Effector memory CD4-positive, alpha-beta T cell (primary cell): ENCODE data around the gene STX12.
"Not testable (repeated sequence)": the region's sequence is repeated elsewhere in the genome, so short reads cannot be mapped to it uniquely, and the experiment has no call there.

Experiments
- DNase-seq, 3 donors: peaks; one replicate each; pipeline ENCODE4 v3.0.0-alpha.2; 2020
- H3K27ac ChIP-seq: 2 replicates; pipeline ENCODE4 v1.7.0; 2013; ENCODE audit warnings: mild to moderate bottlenecking, low read length, moderate library complexity; ENCODE audit not compliant: insufficient read depth, poor library complexity, severe bottlenecking
- H3K27me3 ChIP-seq: replicated peaks from 2 replicates; pipeline ENCODE4 v1.7.0; 2013; ENCODE audit warnings: mild to moderate bottlenecking, low read length; ENCODE audit not compliant: insufficient read depth, control insufficient read depth, poor library complexity, severe bottlenecking
- H3K36me3 ChIP-seq: 2 replicates; pipeline ENCODE4 v1.7.0; 2013; ENCODE audit warnings: mild to moderate bottlenecking, low read length, moderate library complexity; ENCODE audit not compliant: control insufficient read depth, insufficient read depth
- H3K4me1 ChIP-seq: 2 replicates; pipeline ENCODE4 v1.7.0; 2013; ENCODE audit warnings: low read length, mild to moderate bottlenecking; ENCODE audit not compliant: control insufficient read depth, insufficient read depth, poor library complexity, severe bottlenecking
- H3K4me3 ChIP-seq: 2 replicates; pipeline ENCODE4 v1.7.0; 2013; ENCODE audit warnings: low read length, low read depth, mild to moderate bottlenecking; ENCODE audit not compliant: insufficient read depth, poor library complexity, severe bottlenecking
- H3K9me3 ChIP-seq: 2 replicates; pipeline ENCODE4 v1.7.0; 2013; ENCODE audit warnings: mild to moderate bottlenecking, low read length, moderate library complexity; ENCODE audit not compliant: control insufficient read depth

The STX12 gene

DNA sequence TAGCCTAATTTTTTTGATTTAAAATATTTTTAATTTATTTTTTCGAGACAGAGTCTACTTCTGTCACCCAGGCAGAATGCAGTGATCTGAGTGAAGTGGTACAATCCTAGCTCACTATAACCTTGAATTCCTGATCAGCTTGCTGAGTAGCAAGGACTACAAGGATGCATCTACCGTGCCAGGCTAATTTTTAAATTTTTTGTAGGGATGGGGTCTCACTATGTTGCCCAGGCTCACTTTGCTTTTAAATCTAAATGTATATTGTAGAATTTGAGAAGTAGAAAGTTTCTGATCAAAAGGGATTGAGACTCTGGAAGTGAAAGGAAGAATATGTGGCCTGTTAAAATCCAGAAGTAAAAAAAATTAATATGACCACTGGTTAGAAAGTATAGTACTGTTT lies 1.6 kb downstream of the STX12 start:
- no peak overlapping the region for H3K27ac ChIP-seq
- no peak for DNase-seq
- H3K9me3 ChIP-seq: no peaks in the 10 kb centered on the region
- peaks cover 12% of the 10 kb centered on the region for H3K4me1 ChIP-seq
- peaks cover 3% of the 10 kb centered on the region for H3K36me3 ChIP-seq
- H3K4me3 ChIP-seq: no peak overlapping the region
- H3K27me3 ChIP-seq: no peaks in the 10 kb centered on the region

DNA sequence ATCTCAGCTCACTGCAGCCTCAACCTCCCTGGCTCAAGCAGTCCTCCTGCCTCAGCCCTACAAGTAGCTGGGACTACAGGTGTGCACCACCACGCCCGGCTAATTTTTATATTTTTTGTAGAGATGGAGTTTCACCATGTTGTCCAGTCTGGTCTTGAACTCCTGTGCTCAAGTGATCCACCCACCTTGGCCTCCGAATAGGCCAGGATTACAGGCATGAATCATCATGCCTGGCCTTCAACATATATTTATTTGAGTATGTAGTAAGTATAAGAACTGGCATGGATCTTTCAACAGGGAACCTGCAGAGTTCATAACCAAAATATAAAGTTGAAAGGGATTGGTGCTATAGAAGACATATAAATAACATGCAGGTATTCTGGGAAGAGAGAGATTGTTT lies 2.3 kb downstream of the STX12 start:
- H3K27ac ChIP-seq, H3K9me3 ChIP-seq, DNase-seq, H3K36me3 ChIP-seq, H3K27me3 ChIP-seq, H3K4me3 ChIP-seq: not testable (repeated sequence)
- H3K4me1 ChIP-seq: peaks cover 12% of the 10 kb centered on the region

DNA sequence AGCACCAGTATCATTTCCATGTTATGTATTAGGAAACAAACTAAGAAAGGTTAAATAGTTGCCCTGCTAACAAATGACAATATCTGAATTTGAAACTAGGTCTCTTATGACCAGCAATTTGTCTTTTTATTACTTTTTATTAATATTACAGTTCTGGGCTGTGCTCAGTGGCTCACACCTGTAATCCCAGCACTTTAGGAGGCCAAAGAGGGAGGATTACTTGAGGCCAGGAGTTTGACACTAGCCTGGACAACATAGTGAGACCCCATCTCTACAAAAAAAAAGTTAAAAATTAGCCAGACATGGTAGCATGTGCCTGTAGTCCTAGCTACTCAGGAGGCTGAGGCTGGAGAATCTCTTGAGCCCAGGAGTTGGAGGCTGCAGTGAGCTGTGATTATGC lies 3.3 kb downstream of the STX12 start:
- not testable (repeated sequence) for H3K36me3 ChIP-seq, DNase-seq, H3K27ac ChIP-seq, H3K4me3 ChIP-seq, H3K9me3 ChIP-seq, H3K27me3 ChIP-seq
- H3K4me1 ChIP-seq: peaks cover 12% of the 10 kb centered on the region

DNA sequence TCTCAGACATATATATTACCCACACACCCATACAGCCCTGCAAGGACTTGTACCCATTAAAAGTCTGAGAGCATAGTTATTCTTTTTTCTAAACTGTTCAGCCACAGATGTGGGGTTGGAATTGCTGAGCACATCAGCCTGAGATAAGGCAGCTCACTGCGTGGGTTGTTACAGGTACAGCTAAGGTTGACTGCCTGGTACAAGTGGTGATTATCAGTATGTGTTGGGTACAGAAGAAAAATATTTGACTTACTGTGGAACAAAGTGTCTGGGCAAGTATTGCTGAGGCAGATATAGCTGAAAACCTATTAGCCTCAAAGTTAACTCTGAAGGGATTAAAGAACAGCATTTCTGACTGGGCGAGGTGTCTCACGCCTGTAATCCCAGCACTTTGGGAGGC lies 5.0 kb downstream of the STX12 start:
- Histone ChIP-seq H3K4me1 (peaks cover 6% of the 10 kb centered on the region), H3K9me3 (no peaks in the 10 kb centered on the region), H3K27ac (no peak overlapping the region), H3K27me3 (no peaks in the 10 kb centered on the region), H3K36me3 (peaks cover 8% of the 10 kb centered on the region), H3K4me3 (no peak overlapping the region)
- no peak for DNase-seq

DNA sequence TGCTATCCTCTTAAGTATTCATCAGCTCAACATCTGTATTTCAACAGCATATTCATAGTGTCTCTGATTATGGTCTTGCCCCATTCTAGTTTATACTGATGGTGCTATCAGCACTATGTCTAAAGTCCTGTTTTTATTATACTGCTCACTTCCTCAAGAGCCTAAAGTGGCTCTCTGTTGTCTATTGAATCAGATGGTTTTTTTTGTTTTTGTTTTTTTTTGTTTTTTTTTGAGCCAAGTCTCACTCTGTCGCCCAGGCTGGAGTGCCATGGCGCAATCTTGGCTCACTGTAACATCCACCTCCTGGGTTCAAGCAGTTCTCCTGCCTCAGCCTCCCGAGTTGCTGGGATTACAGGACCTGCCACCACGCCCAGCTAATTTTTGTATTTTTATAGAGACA lies 6.1 kb downstream of the STX12 start:
- H3K9me3 ChIP-seq: no peaks in the 10 kb centered on the region
- H3K36me3 ChIP-seq: peaks cover 8% of the 10 kb centered on the region
- no peak overlapping the region for H3K27ac ChIP-seq
- no peak for DNase-seq
- H3K27me3 ChIP-seq: no peaks in the 10 kb centered on the region
- H3K4me3 ChIP-seq: no peak overlapping the region
- peaks cover 3% of the 10 kb centered on the region for H3K4me1 ChIP-seq

DNA sequence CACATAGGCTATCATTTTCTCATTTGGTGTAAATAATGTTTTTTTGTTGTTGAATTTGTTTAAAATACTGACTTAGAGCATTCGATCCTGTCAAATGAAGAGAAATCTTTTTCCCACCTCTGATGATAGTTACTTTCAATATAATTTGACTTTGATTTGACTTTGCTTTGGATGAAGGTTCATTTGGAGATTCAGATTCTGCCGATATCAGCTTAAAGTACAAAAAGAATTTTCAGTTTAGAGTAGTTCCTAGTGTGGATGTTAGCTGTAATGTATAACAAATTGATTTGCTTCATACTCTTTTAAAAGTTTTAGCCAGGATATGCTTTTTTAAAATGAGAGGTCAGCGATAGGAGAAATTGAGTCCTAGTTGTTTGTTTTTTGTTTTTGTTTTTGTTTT lies 9.9 kb downstream of the STX12 start:
- Histone ChIP-seq H3K27me3 (no peaks in the 10 kb centered on the region), H3K9me3 (no peaks in the 10 kb centered on the region), H3K27ac (no peak overlapping the region)

DNA sequence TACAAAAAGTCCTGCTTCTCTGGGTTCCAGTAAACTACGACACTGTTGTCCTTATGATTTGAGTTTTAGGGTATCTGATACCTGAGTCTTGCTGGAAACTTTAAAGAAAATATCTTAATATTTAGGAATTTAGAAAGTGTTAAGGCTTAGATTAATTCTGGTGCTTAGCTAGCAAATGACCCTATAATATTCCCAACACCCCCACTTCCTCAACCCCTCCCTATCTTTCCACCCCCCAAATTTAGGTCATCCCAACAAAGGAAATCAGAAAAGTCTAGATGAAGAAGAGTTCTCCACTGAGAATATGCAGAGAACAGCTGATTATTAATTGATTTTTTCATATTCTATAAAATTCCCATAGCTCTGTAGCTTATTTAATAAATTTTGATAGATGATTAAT lies 11.7 kb downstream of the STX12 start:
- Histone ChIP-seq H3K9me3 (no peaks in the 10 kb centered on the region), H3K4me1 (no peaks in the 10 kb centered on the region), H3K4me3 (no peak overlapping the region), H3K36me3 (peaks cover 12% of the 10 kb centered on the region), H3K27me3 (no peaks in the 10 kb centered on the region), H3K27ac (no peak overlapping the region)
- no peak for DNase-seq

More for the DNA sequence above, 9.9 kb downstream of the STX12 start:
- DNase-seq: no peak
- H3K36me3 ChIP-seq: peaks cover 6% of the 10 kb centered on the region
- H3K4me1 ChIP-seq: no peaks in the 10 kb centered on the region
- H3K4me3 ChIP-seq: no peak overlapping the region

DNA sequence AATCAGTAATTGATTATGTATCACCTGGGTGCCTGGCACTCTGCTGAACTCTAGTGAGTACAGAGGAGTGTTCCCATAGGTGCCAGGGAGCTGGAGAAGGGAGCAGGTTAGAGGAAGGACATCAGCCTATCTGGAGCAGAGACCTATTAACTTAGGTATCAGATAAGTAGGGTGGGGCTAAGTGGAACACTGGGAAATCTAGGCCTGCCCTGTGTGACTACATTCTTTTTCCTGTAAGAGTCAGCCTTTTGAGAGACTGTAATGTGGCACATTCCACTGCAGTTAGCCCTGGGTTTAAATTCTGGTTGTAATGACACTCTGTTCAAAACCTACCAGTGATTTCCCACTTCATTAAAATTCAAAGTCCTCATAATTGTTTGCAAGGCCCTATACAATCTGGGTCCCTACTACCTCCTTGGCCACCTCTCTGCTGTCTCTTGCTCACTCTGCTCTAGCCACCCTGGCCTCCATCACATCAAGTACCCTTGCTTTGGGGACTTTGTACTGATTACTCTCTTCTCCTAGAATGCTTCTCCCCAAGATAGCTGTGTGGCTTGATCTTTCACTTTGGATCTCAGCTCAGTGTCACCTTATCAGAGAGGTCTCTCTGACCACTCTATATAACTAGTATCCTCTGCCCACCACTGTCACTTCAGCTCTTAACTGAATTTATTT lies 12.9 kb downstream of the STX12 start:
- H3K36me3 ChIP-seq: peaks cover 20% of the 10 kb centered on the region
- H3K27me3 ChIP-seq: no peaks in the 10 kb centered on the region
- H3K27ac ChIP-seq: no peak overlapping the region
- H3K9me3 ChIP-seq: no peaks in the 10 kb centered on the region
- H3K4me3 ChIP-seq: no peak overlapping the region
- no peaks in the 10 kb centered on the region for H3K4me1 ChIP-seq
- no peak for DNase-seq

DNA sequence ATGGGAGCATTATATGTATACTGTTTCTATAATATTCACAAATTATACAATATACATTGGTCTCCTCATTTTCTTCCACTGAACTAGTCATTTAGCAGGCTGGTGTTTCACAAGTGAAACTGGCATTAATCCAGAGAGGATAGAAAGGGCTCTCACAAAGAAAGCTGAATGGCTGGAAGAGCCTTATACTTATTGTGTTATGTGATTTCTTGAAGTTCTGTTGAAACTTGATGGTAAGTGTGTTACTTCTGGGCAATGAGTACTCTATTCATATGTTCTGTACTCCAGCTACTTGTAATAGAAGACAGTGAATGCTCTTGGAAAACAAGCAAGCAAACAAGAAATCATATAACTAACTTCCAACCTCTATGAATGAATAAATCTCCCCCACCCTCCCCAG lies 14.9 kb downstream of the STX12 start:
- Histone ChIP-seq H3K36me3 (peaks cover 21% of the 10 kb centered on the region), H3K27ac (no peak overlapping the region)
- DNase-seq: no peak

DNA sequence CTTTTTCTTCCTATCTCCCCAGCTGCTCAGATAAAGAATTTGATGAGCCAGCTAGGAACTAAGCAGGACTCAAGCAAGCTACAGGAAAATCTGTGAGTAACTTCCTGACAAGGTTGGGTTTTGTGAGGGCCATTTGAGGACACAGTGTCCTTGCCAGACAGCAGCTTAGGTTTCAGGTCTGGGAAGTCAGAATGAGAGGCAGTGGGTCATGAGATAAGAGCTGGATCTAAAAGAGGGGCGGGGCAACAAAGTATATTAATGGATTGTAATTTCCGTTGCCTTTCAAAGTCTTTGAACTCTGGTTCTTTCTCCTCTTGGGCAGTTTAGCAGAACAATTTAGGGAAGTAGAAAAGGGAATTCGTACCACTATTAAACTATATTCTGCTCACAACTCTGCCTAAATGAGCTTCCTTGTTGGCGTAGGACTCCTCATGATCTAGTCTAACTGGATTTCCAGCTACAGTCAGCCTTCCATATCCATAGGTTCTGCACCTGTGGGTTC lies 16.6 kb downstream of the STX12 start:
- no peaks in the 10 kb centered on the region for H3K4me1 ChIP-seq
- no peaks in the 10 kb centered on the region for H3K27me3 ChIP-seq
- H3K4me3 ChIP-seq: no peak overlapping the region
- no peaks in the 10 kb centered on the region for H3K9me3 ChIP-seq
- peaks cover 35% of the 10 kb centered on the region for H3K36me3 ChIP-seq
- H3K27ac ChIP-seq: no peak overlapping the region
- DNase-seq: no peak

More for the DNA sequence above, 14.9 kb downstream of the STX12 start:
- Histone ChIP-seq H3K27me3 (no peaks in the 10 kb centered on the region), H3K9me3 (no peaks in the 10 kb centered on the region), H3K4me3 (no peak overlapping the region), H3K4me1 (no peaks in the 10 kb centered on the region)
